Measurements from ENCODE around the gene KLHDC4.
A peak's percentile ranks its signal among the peaks of the same experiment; 100 is the strongest.

GRCh38 chr16:87806641-87807546 lies 41.1 kb upstream of the KLHDC4 start:
- no peak for TF ChIP-seq CTCF (IDR thresholded peaks at IDR 0.05)
- peak in 2 of 4 donors; percentile 4 to 17 for TF ChIP-seq POLR2A (IDR thresholded peaks at IDR 0.05)
